AG04449 (cell line): Measurements from ENCODE around the gene CYB5R3.

ENCODE experiments used
- CTCF ChIA-PET: fragments of 350-600 bp; formaldehyde crosslinking; extraction: SDS; loops from one replicate; lab custom pipeline; 2021; ENCODE audit warnings: antibody characterized with exemption; lab: Yijun Ruan, JAX
- POLR2A ChIA-PET: fragments of 400-600, 350-600 bp; formaldehyde crosslinking; extraction: SDS; loops from one replicate; lab custom pipeline; 2020; ENCODE audit warnings: antibody characterized with exemption, inconsistent platforms; lab: Yijun Ruan, JAX
- DNase-seq: peaks from one replicate; pipeline ENCODE4 v3.0.0-alpha.2; 2010; ENCODE audit warnings: low read depth, low spot score
- H3K4me3 ChIP-seq: 2 replicates; pipeline ENCODE4 v1.5.1; 2011; ENCODE audit warnings: low read depth, mild to moderate bottlenecking, control low read depth, low read length
- CTCF ChIP-seq: IDR thresholded peaks from one replicate; pipeline ENCODE4 v1.5.1; 2011; ENCODE audit warnings: mild to moderate bottlenecking, moderate library complexity, low read length, control low read depth, inconsistent platforms; ENCODE audit not compliant: insufficient read depth; ENCODE audit errors: missing control alignments

Gene CYB5R3

GRCh38 chr22:42643634-42644421 lies 5.4 kb downstream of the CYB5R3 start:
- H3K4me3 ChIP-seq = no peak overlapping the region
- POLR2A ChIA-PET = interaction anchor here (0.9 to 1.6 kb wide), 4 partner anchors 8 to 30 kb away, joined by 3 to 7 read pairs (median 5); partner anchors contain the start of gene POLDIP3
- no peak for DNase-seq
- CTCF ChIA-PET = interaction anchor here (0.9 to 1.7 kb wide), 4 partner anchors 9 to 22 kb away, joined by 3 to 11 read pairs (median 7); no protein-coding TSS in a partner anchor
- TF ChIP-seq CTCF = no peak

GRCh38 chr22:42642806-42643633 lies 6.2 kb downstream of the CYB5R3 start:
- no peak for DNase-seq
- ChIA-PET POLR2A (interaction anchor here (1.6 kb wide), 1 partner anchor 27 kb away, joined by 5 read pairs; no protein-coding TSS in a partner anchor), CTCF (interaction anchor here (0.7 to 1.7 kb wide), 3 partner anchors 8 to 22 kb away, joined by 3 to 11 read pairs (median 3); no protein-coding TSS in a partner anchor)
- TF ChIP-seq CTCF = no peak
- H3K4me3 ChIP-seq = no peak overlapping the region

- ChIA-PET CTCF (interaction anchor here (0.9 to 1.7 kb wide), 2 partner anchors 20 to 205 kb away, joined by 3 to 11 read pairs; no protein-coding TSS in a partner anchor), POLR2A (no interaction called here)
- no peak for TF ChIP-seq CTCF
- no peak for DNase-seq
- no peak overlapping the region for H3K4me3 ChIP-seq
Measured at GRCh38 chr22:42641801-42642413, 7.3 kb downstream of the CYB5R3 start.

- H3K4me3 ChIP-seq = no peak overlapping the region
- ChIA-PET POLR2A (interaction anchor here (0.9 kb wide), 1 partner anchor 17 kb away, joined by 3 read pairs; no protein-coding TSS in a partner anchor), CTCF (interaction anchor here (0.8 to 6.2 kb wide), 3 partner anchors 10 to 173 kb away, joined by 3 to 34 read pairs (median 3); no protein-coding TSS in a partner anchor)
- TF ChIP-seq CTCF = no peak
- DNase-seq = no peak
Measured at GRCh38 chr22:42639541-42640241, 9.5 kb downstream of the CYB5R3 start.

- no peak for TF ChIP-seq CTCF
- ChIA-PET CTCF (interaction anchor here (1.0 to 6.2 kb wide), 4 partner anchors 9 to 179 kb away, joined by 3 to 34 read pairs (median 6); partner anchors contain the start of gene POLDIP3), POLR2A (interaction anchor here (1.6 kb wide), 1 partner anchor 12 kb away, joined by 3 read pairs; the partner anchor contains the start of gene CYB5R3)
- H3K4me3 ChIP-seq = no peak overlapping the region
- no peak for DNase-seq
Measured at GRCh38 chr22:42637555-42637954, 11.6 kb downstream of the CYB5R3 start.
